Erythroblast (primary cell): ENCODE data around the gene SETBP1.

Experiments used
- GATA1 ChIP-seq: IDR thresholded peaks from 2 replicates; pipeline ENCODE4 v1.6.1; 2011; ENCODE audit warnings: low read depth, mild to moderate bottlenecking, control low read depth, low read length, moderate library complexity
- POLR2A ChIP-seq: IDR thresholded peaks from 2 replicates; pipeline ENCODE4 v1.6.1; 2011; ENCODE audit warnings: mild to moderate bottlenecking, low read length

- TF ChIP-seq GATA1 (no peak), POLR2A (no peak)
Observed at GRCh38 chr18:44637210-44638033, 43.3 kb upstream of the SETBP1 start.
